SK-N-SH (cell line): ENCODE measurements around the gene PCBD1. TPM values are rescaled to one million over a fixed set of nuclear protein-coding genes. Genes with fewer than 3 reads are reported as not detected.

Experiments used
- CTCF ChIA-PET: fragments of 300-600, 350-600 bp; formaldehyde crosslinking; extraction: SDS; loops from one replicate; lab custom pipeline; 2021; lab: Yijun Ruan, JAX
- POLR2A ChIA-PET: fragments of 350-600 bp; sonication (Branson Sonifier 250); formaldehyde crosslinking; extraction: SDS; loops from one replicate; lab custom pipeline; 2020; ENCODE audit warnings: antibody characterized with exemption, inconsistent platforms; lab: Yijun Ruan, JAX
- DNase-seq: peaks from one replicate; pipeline ENCODE4 v3.0.0; 2012
- H2AFZ ChIP-seq: fragments of 200-600 bp; sonication (generic); 2 replicates; pipeline ENCODE4 v1.8.1; 2016; ENCODE audit warnings: antibody characterized with exemption, mild to moderate bottlenecking, low read depth
- H3F3A ChIP-seq: fragments of 200-600 bp; sonication (generic); replicated peaks from 2 replicates; pipeline ENCODE3; 2016; ENCODE audit warnings: antibody characterized with exemption, mild to moderate bottlenecking; ENCODE audit not compliant: insufficient read depth
- H3K27ac ChIP-seq, 2 experiments: fragments of 200-500 bp in 1 of 2; fragments of 200-600 bp in 1 of 2; sonication (Bioruptor generic) in 1 of 2; sonication (generic), shearing (Covaris generic) in 1 of 2; 2 replicates each; pipeline versions ENCODE4 v1.5.1 to v1.6.1; 2014 to 2016; ENCODE audit warnings: low read depth in 2 of 2, inconsistent platforms in 1 of 2, low read length in 1 of 2, mild to moderate bottlenecking in 1 of 2, mixed read lengths in 1 of 2
- H3K27me3 ChIP-seq: fragments of 200-600 bp; sonication (generic), shearing (Covaris generic); 2 replicates; pipeline ENCODE4 v1.6.1; 2016; ENCODE audit warnings: mixed run types; ENCODE audit not compliant: insufficient read depth
- H3K36me3 ChIP-seq, 2 experiments: fragments of 200-500 bp in 1 of 2; fragments of 200-600 bp in 1 of 2; sonication (Bioruptor generic) in 1 of 2; sonication (generic) in 1 of 2; replicated peaks in 1 of 2; 2 replicates each; pipeline versions ENCODE3 to v1.5.1; 2014 to 2016; ENCODE audit warnings: low read length in 1 of 2, mild to moderate bottlenecking in 1 of 2; ENCODE audit not compliant: insufficient read depth in 2 of 2, control insufficient read depth in 1 of 2
- H3K4me1 ChIP-seq, 2 experiments: fragments of 200-500 bp in 1 of 2; fragments of 200-600 bp in 1 of 2; sonication (Bioruptor generic) in 1 of 2; sonication (generic), shearing (Covaris generic) in 1 of 2; 2 replicates each; pipeline versions ENCODE4 v1.5.1 to v1.6.1; 2014 to 2016; ENCODE audit warnings: low read depth in 1 of 2, low read length in 1 of 2, mixed run types in 1 of 2; ENCODE audit not compliant: insufficient read depth in 2 of 2, control insufficient read depth in 1 of 2
- H3K4me2 ChIP-seq: fragments of 200-600 bp; sonication (generic), shearing (Covaris generic); 2 replicates; pipeline ENCODE4 v1.6.1; 2017; ENCODE audit warnings: mixed run types
- H3K4me3 ChIP-seq, 2 experiments: fragments of 200-500 bp in 1 of 2; fragments of 200-600 bp in 1 of 2; sonication (Bioruptor generic) in 1 of 2; sonication (generic), shearing (Covaris generic) in 1 of 2; 2 replicates each; pipeline versions ENCODE4 v1.5.1 to v1.8.1; 2014 to 2016; ENCODE audit warnings: low read depth in 2 of 2, inconsistent platforms in 1 of 2, low read length in 1 of 2, mild to moderate bottlenecking in 1 of 2, mixed read lengths in 1 of 2, moderate library complexity in 1 of 2
- H3K79me2 ChIP-seq: fragments of 200-600 bp; sonication (generic); 2 replicates; pipeline ENCODE4 v1.8.1; 2017; ENCODE audit warnings: mild to moderate bottlenecking; ENCODE audit not compliant: insufficient read depth
- H3K9ac ChIP-seq: fragments of 200-600 bp; sonication (generic); 2 replicates; pipeline ENCODE4 v1.6.1; 2017; ENCODE audit warnings: mixed run types
- H3K9me2 ChIP-seq: fragments of 200-600 bp; sonication (generic); 2 replicates; pipeline ENCODE4 v1.6.1; 2017; ENCODE audit warnings: mixed run types
- H3K9me3 ChIP-seq: fragments of 200-600 bp; sonication (generic); 2 replicates; pipeline ENCODE4 v1.6.1; 2017; ENCODE audit warnings: mixed run types, mild to moderate bottlenecking, moderate library complexity
- H4K20me1 ChIP-seq: fragments of 200-600 bp; sonication (generic); 2 replicates; pipeline ENCODE4 v1.6.1; 2017; ENCODE audit warnings: mild to moderate bottlenecking, mixed run types; ENCODE audit not compliant: insufficient read depth
- CHD2 ChIP-seq: fragments of 150-350 bp; IDR thresholded peaks from 2 replicates; pipeline ENCODE4 v1.6.1; 2018; ENCODE audit warnings: low read length; ENCODE audit not compliant: partially characterized antibody
- EP300 ChIP-seq, 2 experiments: IDR thresholded peaks; 2 replicates each; pipeline versions ENCODE4 v1.4.0 to v1.6.1; 2012; ENCODE audit warnings: borderline replicate concordance in 1 of 2, low read depth in 1 of 2, low read length in 1 of 2
- EZH2phosphoT487 ChIP-seq: fragments of 200-600 bp; sonication (generic); IDR thresholded peaks from 2 replicates; pipeline ENCODE4 v1.6.1; 2017; ENCODE audit warnings: low read depth, mixed run types, mild to moderate bottlenecking, antibody characterized with exemption, moderate library complexity, borderline replicate concordance
- GABPA ChIP-seq: IDR thresholded peaks from 2 replicates; pipeline ENCODE4 v1.4.0; 2012; ENCODE audit warnings: low read depth, mild to moderate bottlenecking
- GATA2 ChIP-seq: sonication (generic); formaldehyde crosslinking; IDR thresholded peaks from 2 replicates; pipeline ENCODE4 v1.5.0; 2020; ENCODE audit warnings: mild to moderate bottlenecking, missing genetic modification reagents
- JUND ChIP-seq: IDR thresholded peaks from 2 replicates; pipeline ENCODE4 v1.4.0; 2012
- MAX ChIP-seq: IDR thresholded peaks from 2 replicates; pipeline ENCODE4 v1.4.0; 2012; ENCODE audit warnings: low read depth
- MEF2A ChIP-seq: IDR thresholded peaks from 2 replicates; pipeline ENCODE4 v1.4.0; 2012; ENCODE audit warnings: low read depth, borderline replicate concordance
- MXI1 ChIP-seq: IDR thresholded peaks from 2 replicates; pipeline ENCODE4 v1.6.1; 2012; ENCODE audit warnings: mild to moderate bottlenecking, low read depth, low read length, improper control_type of control experiment
- POLR2AphosphoS5 ChIP-seq: IDR thresholded peaks from 2 replicates; pipeline ENCODE4 v1.6.1; 2012; ENCODE audit warnings: low read depth, low read length
- RAD21 ChIP-seq: IDR thresholded peaks from 2 replicates; pipeline ENCODE4 v1.6.1; 2012; ENCODE audit warnings: mild to moderate bottlenecking, low read length
- RCOR1 ChIP-seq: fragments of 150-350 bp; IDR thresholded peaks from 2 replicates; pipeline ENCODE4 v1.6.1; 2017; ENCODE audit warnings: antibody characterized with exemption, low read length
- REST ChIP-seq: IDR thresholded peaks from 2 replicates; pipeline ENCODE4 v1.6.1; 2012; ENCODE audit warnings: mild to moderate bottlenecking, low read depth, low read length, moderate library complexity
- RXRA ChIP-seq: IDR thresholded peaks from 2 replicates; pipeline ENCODE4 v1.4.0; 2012; ENCODE audit warnings: low read depth, mild to moderate bottlenecking, borderline replicate concordance
- SMC3 ChIP-seq: IDR thresholded peaks from 2 replicates; pipeline ENCODE4 v1.6.1; 2012; ENCODE audit warnings: low read depth, low read length, improper control_type of control experiment
- TAF1 ChIP-seq: IDR thresholded peaks from 2 replicates; pipeline ENCODE4 v1.6.1; 2012; ENCODE audit warnings: low read depth, mild to moderate bottlenecking, low read length, moderate library complexity, borderline replicate concordance
- TCF12 ChIP-seq: IDR thresholded peaks from 2 replicates; pipeline ENCODE4 v1.4.0; 2012
- TEAD4 ChIP-seq: IDR thresholded peaks from 2 replicates; pipeline ENCODE4 v1.4.0; 2012; ENCODE audit warnings: mild to moderate bottlenecking, borderline replicate concordance; ENCODE audit not compliant: insufficient read depth
- USF2 ChIP-seq: fragments of 150-350 bp; IDR thresholded peaks from 2 replicates; pipeline ENCODE4 v1.6.1; 2017; ENCODE audit warnings: antibody characterized with exemption, low read length, low read depth, borderline replicate concordance
- ZBTB33 ChIP-seq: IDR thresholded peaks from 2 replicates; pipeline ENCODE4 v1.4.0; 2012; ENCODE audit warnings: low read depth, borderline replicate concordance
- WGBS: methylation state at CpG from one replicate; pipeline ENCODE4 v1.1.6; 2017; ENCODE audit warnings: low lambda C conversion rate; 5-methylcytosine and 5-hydroxymethylcytosine counted together
- polyA plus RNA-seq, 3 experiments: library from polyadenylated mRNA; depleted of rRNA; stranded (reverse); fragments of >200 nt; gene quantifications; 2 replicates each; pipeline ENCODE4 v1.2.3, GENCODE V29; 2012

PCBD1 gene
- polyA plus RNA-seq, 1 of the 3 experiments (the other 2 are of a cell fraction) = 112 TPM

- 26% methylated on average over 4 of the region's 5 CpGs for WGBS
- H3K4me3 ChIP-seq = no peak overlapping the region
- TF ChIP-seq RAD21 (no peak), RXRA (no peak), MAX (no peak), GABPA (no peak), EP300 (IDR thresholded peaks at IDR 0.05; ENCODE audit: borderline replicate concordance in 1 of 2, low read depth in 1 of 2, low read length in 1 of 2) (no peak), REST (no peak), SMC3 (no peak), USF2 (no peak), EZH2phosphoT487 (no peak), TCF12 (no peak), ZBTB33 (no peak), MEF2A (no peak), TAF1 (no peak), MXI1 (no peak), TEAD4 (no peak), CHD2 (no peak), JUND (no peak), RCOR1 (no peak), GATA2 (no peak), POLR2AphosphoS5 (no peak)
- TF ChIP-seq, all 33 proteins: peak for 0
- Histone ChIP-seq H3K79me2 (no peaks in the 10 kb centered on the region), H3K36me3 (no peaks in the 10 kb centered on the region), H3K4me1 (peaks cover 0 to 8% of the 10 kb centered on the region in 2 experiments; a peak in 1 of 4 replicates), H4K20me1 (no peaks in the 10 kb centered on the region), H3K9me2 (no peaks in the 10 kb centered on the region), H3K9ac (no peak overlapping the region), H3K4me2 (no peak overlapping the region), H3K27me3 (no peaks in the 10 kb centered on the region), H3K27ac (no peak overlapping the region), H3K9me3 (no peaks in the 10 kb centered on the region), H2AFZ (no peak overlapping the region), H3F3A (no peaks in the 10 kb centered on the region)
- no peak for DNase-seq
- ChIA-PET POLR2A (no interaction called here), CTCF (interaction anchor here (0.6 to 8.7 kb wide), 9 partner anchors 9 to 379 kb away, joined by 3 to 130 read pairs (median 35); partner anchors contain the start of gene PCBD1)
Measured at GRCh38 chr10:70906031-70906783, 17.8 kb upstream of the PCBD1 start.
